K562 (cell line): ENCODE measurements around the gene HIRIP3. TPM values are rescaled to one million over a fixed set of nuclear protein-coding genes. Genes with fewer than 3 reads are reported as not detected.

Experiments used
- FIP1L1 ChIP-seq: fragments of 200-400 bp; formaldehyde crosslinking; IDR thresholded peaks from 2 replicates; pipeline ENCODE4 v1.6.1; 2018; ENCODE audit warnings: mild to moderate bottlenecking, low read depth, low read length; ENCODE audit not compliant: poor library complexity, severe bottlenecking
- FOSL1 ChIP-seq: fragments of 200-800 bp; sonication (Bioruptor generic); conservative IDR thresholded peaks from 2 replicates; pipeline ENCODE4 v1.6.1; 2016; ENCODE audit warnings: missing genetic modification characterization, missing compliant biosample characterization
- HLTF ChIP-seq: fragments of 450-650 bp; IDR thresholded peaks from 2 replicates; pipeline ENCODE4 v1.6.1; 2016
- MAZ ChIP-seq, 2 experiments: fragments of 450-650 bp in 1 of 2; sonication (generic) in 1 of 2; formaldehyde crosslinking; IDR thresholded peaks in 1 of 2; conservative IDR thresholded peaks in 1 of 2; 2 replicates each; pipeline versions ENCODE4 v1.4.0 to v1.5.0; 2020; ENCODE audit warnings: mild to moderate bottlenecking in 1 of 2, missing genetic modification reagents in 1 of 2
- MCM5 ChIP-seq: fragments of 450-650 bp; IDR thresholded peaks from 2 replicates; pipeline ENCODE4 v1.6.1; 2016; ENCODE audit warnings: low read depth
- SFPQ ChIP-seq: fragments of 200-400 bp; formaldehyde crosslinking; IDR thresholded peaks from 2 replicates; pipeline ENCODE4 v1.6.1; 2017; ENCODE audit warnings: mild to moderate bottlenecking, low read depth, low read length, moderate library complexity
- TAL1 ChIP-seq: fragments of 450-650 bp; IDR thresholded peaks from 2 replicates; pipeline ENCODE4 v1.6.1; 2016; ENCODE audit warnings: mild to moderate bottlenecking
- TFE3 ChIP-seq: fragments of 450-650 bp; formaldehyde crosslinking; IDR thresholded peaks from 2 replicates; pipeline ENCODE4 v1.4.0; 2020; ENCODE audit warnings: mild to moderate bottlenecking, mixed read lengths
- ZC3H11A ChIP-seq: IDR thresholded peaks from 2 replicates; pipeline ENCODE4 v1.6.1; 2012; ENCODE audit warnings: low read depth, low read length, improper control_type of control experiment
- ZEB2 ChIP-seq: fragments of 450-650 bp; IDR thresholded peaks from 2 replicates; pipeline ENCODE4 v1.6.1; 2016
- polyA plus RNA-seq, 8 experiments: library from polyadenylated mRNA; depleted of rRNA in 4 of 8; stranded (reverse) in 5 of 8; unstranded in 3 of 8; fragments of >200 nt; fragmentation: Nextera tagmentation in 2 of 8; fragmentation: Illumina TruSeq in 1 of 8; extraction: Ambion mirVana in 2 of 8; extraction: Trizol in 1 of 8; gene quantifications; 2 replicates each; pipeline versions ENCODE4 v1.2.1 to v1.2.3, GENCODE V29; 2011 to 2014; ENCODE audit warnings: inconsistent platforms in 1 of 8, missing spikeins in 1 of 8
- total RNA-seq, 7 experiments: library from RNA; depleted of rRNA in 6 of 7; stranded (reverse); fragments of >200 nt in 6 of 7; fragmentation: Illumina TruSeq in 2 of 7; extraction: Trizol in 2 of 7; gene quantifications; 2 replicates each; pipeline versions ENCODE4 v1.2.1 to v1.2.3, GENCODE V29; 2011 to 2021; ENCODE audit warnings: low replicate concordance in 1 of 7
- TF ChIP-seq, protein P1 (sequence below): sonication (generic); formaldehyde crosslinking; IDR thresholded peaks from 2 replicates; pipeline ENCODE4 v1.8.1; 2023; ENCODE audit warnings: missing genetic modification reagents, mild to moderate bottlenecking, borderline replicate concordance
- TF ChIP-seq, protein P2 (sequence below): fragments of 250-450 bp; sonication (Bioruptor Pico); IDR thresholded peaks from 2 replicates; pipeline ENCODE4 v1.9.0; 2021; ENCODE audit warnings: mild to moderate bottlenecking, inconsistent platforms
- TF ChIP-seq, protein P3 (sequence below): fragments of 250-450 bp; sonication (Bioruptor Pico); IDR thresholded peaks from 2 replicates; pipeline ENCODE4 v1.8.0; 2021; ENCODE audit warnings: mild to moderate bottlenecking, moderate library complexity

Gene HIRIP3
- total and polyA plus RNA-seq, 9 of the 15 experiments (the other 6 are each of a cell fraction or from before 2014, with no cell fraction given): 3.3 to 38.2 (median 18.2) TPM

DNA sequence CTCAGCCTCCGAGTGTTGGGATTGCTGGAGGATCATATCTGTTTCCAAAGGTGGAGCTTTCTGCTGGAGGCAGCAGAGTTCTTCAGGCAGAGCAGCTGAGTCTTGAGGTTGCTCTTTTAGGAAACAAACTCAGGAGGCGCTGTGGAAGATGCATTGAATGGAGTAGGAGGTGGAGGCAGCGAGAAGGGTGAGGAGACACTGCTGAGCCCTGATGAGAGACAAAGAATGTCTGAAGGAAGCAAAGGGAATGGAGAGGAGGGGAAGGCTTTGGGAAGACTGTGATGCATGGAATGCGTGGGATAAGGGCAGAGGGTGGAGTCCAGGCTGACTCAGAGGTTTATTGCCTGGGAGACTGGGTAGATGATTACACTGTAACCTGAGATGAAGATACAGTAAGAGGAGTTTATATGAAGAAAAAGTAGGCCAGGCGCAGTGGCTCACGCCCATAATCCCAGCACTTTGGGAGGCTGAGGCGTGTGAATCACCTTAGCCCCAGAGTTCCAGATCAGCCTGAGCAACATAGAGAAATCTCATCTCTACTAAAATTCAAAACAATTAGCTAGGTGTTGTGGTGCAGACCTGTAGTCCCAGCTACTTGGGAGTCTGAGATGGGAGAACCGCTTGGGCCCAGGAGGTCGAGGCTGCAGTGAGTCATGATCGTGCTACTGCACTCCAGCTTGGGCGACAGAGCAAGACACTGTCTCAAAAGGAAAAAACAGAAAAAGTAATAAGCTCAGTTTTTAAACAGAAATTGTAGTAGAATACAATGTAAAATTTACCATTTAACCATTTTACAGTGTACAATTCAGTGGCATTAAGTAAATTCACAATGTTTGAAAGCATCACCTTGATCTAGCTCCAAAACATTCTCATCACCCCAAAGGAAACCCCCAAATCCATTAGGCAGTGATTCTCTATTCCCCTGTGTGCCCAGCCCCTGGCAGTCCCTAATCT, 51.3 kb downstream of the HIRIP3 start (continued):
- TF ChIP-seq FOSL1 (tag) (peak; percentile 94), TAL1 (no peak), SFPQ (no peak), ZEB2 (peak; percentile 58; the same call in 1 of the 2 replicates), MAZ (CRISPR knock-in tag; conservative IDR thresholded peaks at IDR 0.05 in 1 of 2, IDR thresholded peaks at IDR 0.05 in 1 of 2) (no peak), HLTF (0 out of 2 replicates have a peak, but pooled peaks have one; percentile 29), MCM5 (no peak), FIP1L1 (no peak), ZC3H11A (no peak), TFE3 (CRISPR knock-in tag) (no peak)
- TF ChIP-seq, protein P1, sequence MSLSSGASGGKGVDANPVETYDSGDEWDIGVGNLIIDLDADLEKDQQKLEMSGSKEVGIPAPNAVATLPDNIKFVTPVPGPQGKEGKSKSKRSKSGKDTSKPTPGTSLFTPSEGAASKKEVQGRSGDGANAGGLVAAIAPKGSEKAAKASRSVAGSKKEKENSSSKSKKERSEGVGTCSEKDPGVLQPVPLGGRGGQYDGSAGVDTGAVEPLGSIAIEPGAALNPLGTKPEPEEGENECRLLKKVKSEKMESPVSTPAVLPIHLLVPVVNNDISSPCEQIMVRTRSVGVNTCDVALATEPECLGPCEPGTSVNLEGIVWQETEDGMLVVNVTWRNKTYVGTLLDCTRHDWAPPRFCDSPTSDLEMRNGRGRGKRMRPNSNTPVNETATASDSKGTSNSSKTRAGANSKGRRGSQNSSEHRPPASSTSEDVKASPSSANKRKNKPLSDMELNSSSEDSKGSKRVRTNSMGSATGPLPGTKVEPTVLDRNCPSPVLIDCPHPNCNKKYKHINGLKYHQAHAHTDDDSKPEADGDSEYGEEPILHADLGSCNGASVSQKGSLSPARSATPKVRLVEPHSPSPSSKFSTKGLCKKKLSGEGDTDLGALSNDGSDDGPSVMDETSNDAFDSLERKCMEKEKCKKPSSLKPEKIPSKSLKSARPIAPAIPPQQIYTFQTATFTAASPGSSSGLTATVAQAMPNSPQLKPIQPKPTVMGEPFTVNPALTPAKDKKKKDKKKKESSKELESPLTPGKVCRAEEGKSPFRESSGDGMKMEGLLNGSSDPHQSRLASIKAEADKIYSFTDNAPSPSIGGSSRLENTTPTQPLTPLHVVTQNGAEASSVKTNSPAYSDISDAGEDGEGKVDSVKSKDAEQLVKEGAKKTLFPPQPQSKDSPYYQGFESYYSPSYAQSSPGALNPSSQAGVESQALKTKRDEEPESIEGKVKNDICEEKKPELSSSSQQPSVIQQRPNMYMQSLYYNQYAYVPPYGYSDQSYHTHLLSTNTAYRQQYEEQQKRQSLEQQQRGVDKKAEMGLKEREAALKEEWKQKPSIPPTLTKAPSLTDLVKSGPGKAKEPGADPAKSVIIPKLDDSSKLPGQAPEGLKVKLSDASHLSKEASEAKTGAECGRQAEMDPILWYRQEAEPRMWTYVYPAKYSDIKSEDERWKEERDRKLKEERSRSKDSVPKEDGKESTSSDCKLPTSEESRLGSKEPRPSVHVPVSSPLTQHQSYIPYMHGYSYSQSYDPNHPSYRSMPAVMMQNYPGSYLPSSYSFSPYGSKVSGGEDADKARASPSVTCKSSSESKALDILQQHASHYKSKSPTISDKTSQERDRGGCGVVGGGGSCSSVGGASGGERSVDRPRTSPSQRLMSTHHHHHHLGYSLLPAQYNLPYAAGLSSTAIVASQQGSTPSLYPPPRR (CRISPR knock-in tag): no peak
- TF ChIP-seq, protein P2, sequence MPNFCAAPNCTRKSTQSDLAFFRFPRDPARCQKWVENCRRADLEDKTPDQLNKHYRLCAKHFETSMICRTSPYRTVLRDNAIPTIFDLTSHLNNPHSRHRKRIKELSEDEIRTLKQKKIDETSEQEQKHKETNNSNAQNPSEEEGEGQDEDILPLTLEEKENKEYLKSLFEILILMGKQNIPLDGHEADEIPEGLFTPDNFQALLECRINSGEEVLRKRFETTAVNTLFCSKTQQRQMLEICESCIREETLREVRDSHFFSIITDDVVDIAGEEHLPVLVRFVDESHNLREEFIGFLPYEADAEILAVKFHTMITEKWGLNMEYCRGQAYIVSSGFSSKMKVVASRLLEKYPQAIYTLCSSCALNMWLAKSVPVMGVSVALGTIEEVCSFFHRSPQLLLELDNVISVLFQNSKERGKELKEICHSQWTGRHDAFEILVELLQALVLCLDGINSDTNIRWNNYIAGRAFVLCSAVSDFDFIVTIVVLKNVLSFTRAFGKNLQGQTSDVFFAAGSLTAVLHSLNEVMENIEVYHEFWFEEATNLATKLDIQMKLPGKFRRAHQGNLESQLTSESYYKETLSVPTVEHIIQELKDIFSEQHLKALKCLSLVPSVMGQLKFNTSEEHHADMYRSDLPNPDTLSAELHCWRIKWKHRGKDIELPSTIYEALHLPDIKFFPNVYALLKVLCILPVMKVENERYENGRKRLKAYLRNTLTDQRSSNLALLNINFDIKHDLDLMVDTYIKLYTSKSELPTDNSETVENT: no peak
- TF ChIP-seq, protein P3, sequence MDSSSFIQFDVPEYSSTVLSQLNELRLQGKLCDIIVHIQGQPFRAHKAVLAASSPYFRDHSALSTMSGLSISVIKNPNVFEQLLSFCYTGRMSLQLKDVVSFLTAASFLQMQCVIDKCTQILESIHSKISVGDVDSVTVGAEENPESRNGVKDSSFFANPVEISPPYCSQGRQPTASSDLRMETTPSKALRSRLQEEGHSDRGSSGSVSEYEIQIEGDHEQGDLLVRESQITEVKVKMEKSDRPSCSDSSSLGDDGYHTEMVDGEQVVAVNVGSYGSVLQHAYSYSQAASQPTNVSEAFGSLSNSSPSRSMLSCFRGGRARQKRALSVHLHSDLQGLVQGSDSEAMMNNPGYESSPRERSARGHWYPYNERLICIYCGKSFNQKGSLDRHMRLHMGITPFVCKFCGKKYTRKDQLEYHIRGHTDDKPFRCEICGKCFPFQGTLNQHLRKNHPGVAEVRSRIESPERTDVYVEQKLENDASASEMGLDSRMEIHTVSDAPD (CRISPR knock-in tag): no peak
